ENCODE data around the gene GALNT5. TPM values are rescaled to one million over a fixed set of nuclear protein-coding genes. Genes with fewer than 3 reads are reported as not detected.
"Not testable (repeated sequence)": the region's sequence is repeated elsewhere in the genome, so short reads cannot be mapped to it uniquely, and the experiment has no call there.

Gene GALNT5
- polyA plus RNA-seq: not detected

DNA sequence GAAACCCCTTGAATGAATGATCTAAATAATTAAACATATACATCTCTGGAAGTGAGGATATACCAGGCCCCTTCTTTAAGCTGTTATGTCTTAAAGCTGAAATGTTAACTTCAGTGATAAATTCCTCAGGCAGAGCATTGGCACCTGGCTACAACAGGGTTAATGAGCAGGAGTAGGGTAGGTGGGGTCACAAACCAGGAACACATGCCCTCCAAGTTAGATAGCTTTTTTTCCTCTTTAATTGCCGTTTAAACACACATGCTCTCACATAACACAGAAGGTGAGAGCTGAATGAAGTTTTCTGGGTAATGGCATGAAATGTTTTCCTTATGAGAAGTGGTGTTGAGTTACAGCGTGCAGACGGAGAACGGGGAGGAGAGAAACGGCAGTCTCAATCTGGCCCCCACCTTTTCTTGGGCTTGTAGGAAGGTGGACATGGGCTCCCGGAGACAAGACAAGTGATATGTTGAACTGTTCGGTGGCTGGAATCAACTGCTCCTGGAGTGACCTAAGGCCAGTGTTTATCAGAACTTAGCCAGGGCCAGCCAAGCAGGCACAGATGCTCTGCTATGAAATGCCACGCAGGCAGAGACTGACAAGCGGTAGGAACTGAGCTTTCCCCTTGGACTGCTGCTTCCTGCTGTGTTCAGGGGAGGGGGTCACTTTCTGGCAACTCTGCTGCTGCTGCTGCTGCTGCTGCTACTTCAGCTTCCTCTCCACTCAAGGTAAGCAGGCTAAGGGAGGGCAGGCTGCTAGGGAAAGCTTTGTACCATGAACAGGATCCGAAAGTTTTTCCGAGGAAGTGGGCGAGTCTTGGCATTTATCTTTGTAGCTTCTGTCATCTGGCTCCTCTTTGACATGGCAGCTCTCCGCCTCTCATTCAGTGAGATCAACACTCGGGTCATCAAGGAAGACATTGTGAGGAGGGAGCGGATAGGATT lies at the start of gene GALNT5:
TSS of gene GALNT5 (plus strand) at position 394 of the 941 bp plus-strand sequence. CDS start at position 772, 378 bp downstream.
- peaks cover 0 to 7% (median 0%) of the 10 kb centered on the region in 3 donors for H3K27me3 Mint-ChIP-seq (ENCODE audit: low read depth in 3 of 3)
- H3K4me3 Mint-ChIP-seq: no peak within 1 kb of the TSS
- H3K27ac Mint-ChIP-seq: no peak within 1 kb of the TSS
- no peaks in the 10 kb centered on the region for H3K9me3 Mint-ChIP-seq
- H3K4me1 Mint-ChIP-seq: no peaks in the 10 kb centered on the region
- no peaks in the 10 kb centered on the region for H3K36me3 Mint-ChIP-seq
- no peak for DNase-seq

DNA sequence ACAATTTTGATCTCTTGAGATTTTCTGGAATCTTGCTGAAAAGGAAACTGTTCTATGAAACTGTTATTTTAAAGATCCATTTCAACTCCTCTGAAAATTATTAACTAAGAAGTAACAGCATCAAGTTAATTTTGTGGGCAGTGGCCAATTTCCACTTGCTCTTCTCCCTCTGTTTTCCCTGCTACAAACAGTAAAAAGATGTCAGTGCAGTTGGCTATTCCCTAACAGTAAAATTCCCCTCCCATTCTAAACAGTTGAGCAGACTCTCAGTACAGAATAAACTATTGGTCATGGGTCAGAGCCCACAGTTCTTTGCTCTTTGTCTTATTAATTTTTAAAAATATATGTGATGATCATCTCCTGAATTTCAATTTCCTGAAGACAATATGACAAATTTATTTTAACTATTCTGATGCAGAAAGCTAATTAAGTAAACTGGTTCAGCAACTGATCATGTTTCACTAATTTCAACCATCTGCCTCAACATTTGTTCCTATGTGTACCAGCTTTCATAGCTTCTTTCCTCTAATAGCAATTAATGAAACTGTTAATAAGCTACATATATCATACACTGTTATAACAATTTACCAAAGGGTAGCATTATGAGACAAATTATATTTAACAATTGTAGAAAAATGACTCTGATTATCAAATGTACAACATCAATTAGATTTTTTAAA lies 41.1 kb upstream of the GALNT5 start:
- H3K27me3 Mint-ChIP-seq (ENCODE audit: low read depth in 3 of 3): peaks cover 0 to 6% (median 0%) of the 10 kb centered on the region in 3 donors
- H3K27ac Mint-ChIP-seq: no peak overlapping the region
- H3K4me3 Mint-ChIP-seq: no peak overlapping the region
- peaks cover 0 to 2% (median 0%) of the 10 kb centered on the region in 6 donors for H3K9me3 Mint-ChIP-seq
- DNase-seq: no peak
- no peaks in the 10 kb centered on the region for H3K36me3 Mint-ChIP-seq
- H3K4me1 Mint-ChIP-seq: no peaks in the 10 kb centered on the region

DNA sequence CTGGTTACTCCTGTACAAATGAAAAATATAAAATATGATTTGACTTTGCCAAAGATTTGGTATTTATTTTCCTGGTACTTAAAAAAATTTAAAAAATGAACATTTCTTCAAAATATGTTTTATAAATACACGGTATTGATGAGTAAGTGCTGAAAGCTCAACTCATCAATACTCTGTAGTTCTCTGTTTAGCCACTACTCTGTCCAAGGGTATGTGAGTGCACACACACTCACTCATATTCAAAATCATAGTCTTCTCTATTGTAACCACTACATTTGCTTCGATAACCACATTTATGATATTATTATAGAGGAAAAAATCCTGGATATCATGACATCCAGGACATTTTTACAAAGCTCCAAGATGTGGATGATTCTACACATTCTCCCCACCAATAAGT lies 40.1 kb upstream of the GALNT5 start:
- H3K27ac Mint-ChIP-seq: no peak overlapping the region
- no peaks in the 10 kb centered on the region for H3K4me1 Mint-ChIP-seq
- DNase-seq: no peak
- no peaks in the 10 kb centered on the region for H3K36me3 Mint-ChIP-seq
- peaks cover 0 to 2% (median 0%) of the 10 kb centered on the region in 6 donors for H3K9me3 Mint-ChIP-seq
- peaks cover 0 to 3% (median 2%) of the 10 kb centered on the region in 3 donors for H3K27me3 Mint-ChIP-seq (ENCODE audit: low read depth in 3 of 3)
- no peak overlapping the region for H3K4me3 Mint-ChIP-seq

DNA sequence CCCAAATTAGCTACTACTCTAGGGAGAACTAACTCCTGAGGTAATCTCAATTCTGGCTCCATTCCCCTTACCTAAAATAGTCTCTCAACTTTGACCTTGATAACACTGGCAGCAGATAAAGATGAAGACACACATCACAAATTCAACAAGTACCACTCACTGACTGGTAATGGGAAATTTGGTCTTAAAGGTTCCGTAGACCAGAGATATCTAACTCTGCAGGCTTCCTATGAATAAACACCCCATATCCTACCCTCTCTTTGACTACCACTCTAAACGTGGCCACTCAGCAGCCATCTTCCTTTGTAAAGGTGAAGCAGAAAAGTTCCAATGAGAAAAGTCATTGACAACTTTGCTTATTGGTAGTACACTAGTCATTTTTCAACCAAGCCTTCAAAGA lies 38.6 kb upstream of the GALNT5 start:
- Mint-ChIP-seq H3K27ac (no peak overlapping the region), H3K4me3 (no peak overlapping the region), H3K36me3 (no peaks in the 10 kb centered on the region), H3K4me1 (no peaks in the 10 kb centered on the region), H3K27me3 (ENCODE audit: low read depth in 3 of 3) (peaks cover 0 to 2% (median 2%) of the 10 kb centered on the region in 3 donors), H3K9me3 (no peaks in the 10 kb centered on the region)
- DNase-seq: no peak

DNA sequence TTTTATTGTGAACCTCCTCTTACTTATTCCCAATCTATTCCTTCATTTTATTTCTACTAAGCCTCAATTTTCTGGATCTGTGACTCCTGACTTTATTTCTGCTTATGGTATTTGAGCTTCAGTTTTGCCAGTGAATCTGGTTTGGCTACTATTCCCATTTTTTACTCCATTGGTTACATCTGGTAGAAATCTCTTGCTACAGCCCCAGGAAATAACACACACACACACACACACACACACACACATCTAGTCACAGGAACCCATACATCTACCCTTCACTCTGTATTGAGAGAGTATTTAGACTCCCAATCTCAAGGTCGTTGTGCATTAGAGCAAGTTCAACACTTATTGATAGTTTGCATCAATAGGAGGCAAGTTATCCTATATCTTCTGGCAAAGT lies 37.0 kb upstream of the GALNT5 start:
- peaks cover 0 to 2% (median 0%) of the 10 kb centered on the region in 3 donors for H3K27me3 Mint-ChIP-seq (ENCODE audit: low read depth in 3 of 3)

GRCh38 chr2:157221394-157221988 lies 36.0 kb upstream of the GALNT5 start:
- peaks cover 0 to 2% (median 0%) of the 10 kb centered on the region in 3 donors for H3K27me3 Mint-ChIP-seq (ENCODE audit: low read depth in 3 of 3)
- H3K27ac Mint-ChIP-seq: no peak overlapping the region
- no peaks in the 10 kb centered on the region for H3K9me3 Mint-ChIP-seq
- H3K4me1 Mint-ChIP-seq: no peaks in the 10 kb centered on the region
- no peak for DNase-seq
- H3K36me3 Mint-ChIP-seq: no peaks in the 10 kb centered on the region
- no peak overlapping the region for H3K4me3 Mint-ChIP-seq

More for the DNA sequence above, 37.0 kb upstream of the GALNT5 start:
- Mint-ChIP-seq H3K36me3 (no peaks in the 10 kb centered on the region), H3K27ac (no peak overlapping the region), H3K9me3 (no peaks in the 10 kb centered on the region), H3K4me3 (no peak overlapping the region), H3K4me1 (no peaks in the 10 kb centered on the region)
- no peak for DNase-seq

DNA sequence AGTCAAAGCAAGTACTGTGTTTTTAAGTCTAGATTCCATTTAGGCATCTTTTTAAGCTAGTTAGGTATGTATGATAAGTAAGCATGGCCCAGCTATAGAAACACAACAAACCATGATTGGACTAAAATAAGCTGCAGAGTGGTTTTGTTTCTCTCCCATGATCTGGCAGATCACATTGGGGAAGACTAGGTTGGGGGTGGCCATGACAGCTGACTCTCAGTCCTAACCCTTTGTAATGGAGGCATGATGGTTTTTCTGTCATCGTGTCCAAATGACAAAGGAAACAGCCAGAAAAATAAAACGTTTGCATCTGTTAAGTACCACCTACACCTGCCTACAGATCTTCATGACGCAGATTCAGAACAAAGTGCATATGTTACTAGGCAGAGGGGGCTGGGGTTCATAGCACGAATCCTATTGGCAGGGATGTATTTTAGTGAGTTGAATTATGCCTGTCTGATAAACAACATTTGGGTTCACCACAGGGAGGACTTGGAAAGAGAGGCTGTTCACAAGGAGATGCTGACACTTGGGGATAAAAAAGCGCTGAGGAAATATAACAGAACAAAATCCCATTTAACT lies 33.8 kb upstream of the GALNT5 start:
- Mint-ChIP-seq H3K27me3 (ENCODE audit: low read depth in 3 of 3) (peaks cover 0 to 2% (median 0%) of the 10 kb centered on the region in 3 donors), H3K36me3 (no peaks in the 10 kb centered on the region), H3K9me3 (peaks cover 0 to 4% (median 0%) of the 10 kb centered on the region in 6 donors), H3K27ac (no peak overlapping the region), H3K4me1 (no peaks in the 10 kb centered on the region), H3K4me3 (no peak overlapping the region)
- no peak for DNase-seq

DNA sequence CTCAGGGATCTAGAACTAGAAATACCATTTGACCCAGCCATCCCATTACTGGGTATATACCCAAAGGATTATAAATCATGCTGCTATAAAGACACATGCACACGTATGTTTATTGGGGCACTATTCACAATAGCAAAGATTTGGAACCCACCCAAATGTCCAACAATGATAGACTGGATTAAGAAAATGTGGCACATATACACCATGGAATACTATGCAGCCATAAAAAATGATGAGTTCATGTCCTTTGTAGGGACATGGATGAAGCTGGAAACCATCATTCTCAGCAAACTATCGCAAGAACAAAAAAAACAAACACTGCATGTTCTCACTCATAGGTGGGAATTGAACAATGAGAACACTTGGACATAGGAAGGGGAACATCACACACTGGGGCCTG lies 33.1 kb upstream of the GALNT5 start:
- not testable (repeated sequence) for H3K27ac Mint-ChIP-seq; H3K27me3 Mint-ChIP-seq (ENCODE audit: low read depth in 3 of 3); H3K9me3 Mint-ChIP-seq; H3K36me3 Mint-ChIP-seq; DNase-seq; H3K4me1 Mint-ChIP-seq; H3K4me3 Mint-ChIP-seq

GRCh38 chr2:157227592-157227991 lies 29.9 kb upstream of the GALNT5 start:
- Mint-ChIP-seq H3K9me3 (peaks cover 0 to 11% (median 0%) of the 10 kb centered on the region in 6 donors), H3K27ac (no peak overlapping the region), H3K27me3 (ENCODE audit: low read depth in 3 of 3) (peaks cover 0 to 2% (median 0%) of the 10 kb centered on the region in 3 donors), H3K4me3 (no peak overlapping the region), H3K36me3 (no peaks in the 10 kb centered on the region), H3K4me1 (no peaks in the 10 kb centered on the region)
- no peak for DNase-seq

- H3K9me3 Mint-ChIP-seq: peaks cover 0 to 11% (median 3%) of the 10 kb centered on the region in 6 donors
- H3K27me3 Mint-ChIP-seq (ENCODE audit: low read depth in 3 of 3): peaks cover 0 to 5% (median 0%) of the 10 kb centered on the region in 3 donors
- H3K4me1 Mint-ChIP-seq: no peaks in the 10 kb centered on the region
- no peaks in the 10 kb centered on the region for H3K36me3 Mint-ChIP-seq
- H3K4me3 Mint-ChIP-seq: no peak overlapping the region
- DNase-seq: no peak
- H3K27ac Mint-ChIP-seq: no peak overlapping the region
These were observed 28.6 kb upstream of the GALNT5 start for GRCh38 chr2:157228946-157229345.

GRCh38 chr2:157229572-157229971 lies 27.9 kb upstream of the GALNT5 start:
- no peak for DNase-seq
- no peaks in the 10 kb centered on the region for H3K4me1 Mint-ChIP-seq
- H3K27ac Mint-ChIP-seq: no peak overlapping the region
- H3K4me3 Mint-ChIP-seq: no peak overlapping the region
- peaks cover 0 to 7% (median 0%) of the 10 kb centered on the region in 3 donors for H3K27me3 Mint-ChIP-seq (ENCODE audit: low read depth in 3 of 3)
- no peaks in the 10 kb centered on the region for H3K36me3 Mint-ChIP-seq
- H3K9me3 Mint-ChIP-seq: peaks cover 0 to 11% (median 3%) of the 10 kb centered on the region in 6 donors

DNA sequence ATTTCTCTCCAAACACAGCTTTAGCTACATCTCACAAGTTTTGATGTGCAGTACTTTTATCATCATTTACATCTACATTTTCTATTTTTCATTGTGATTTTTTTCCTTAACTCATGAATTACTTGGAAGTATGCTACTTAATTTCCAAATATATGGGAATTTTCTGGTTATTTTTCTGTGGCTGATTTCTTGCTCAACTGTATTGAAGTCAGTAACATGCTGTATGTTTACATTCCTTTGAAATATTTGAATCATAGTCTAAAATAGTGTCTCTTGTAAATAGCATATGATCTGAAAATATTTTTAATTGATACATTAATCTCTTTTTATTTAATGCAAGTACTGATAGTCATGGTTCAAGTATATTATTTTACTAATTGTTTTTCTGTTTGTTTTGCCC lies 26.0 kb upstream of the GALNT5 start:
- Mint-ChIP-seq H3K27ac (no peak overlapping the region), H3K36me3 (no peaks in the 10 kb centered on the region), H3K4me1 (no peaks in the 10 kb centered on the region)

DNA sequence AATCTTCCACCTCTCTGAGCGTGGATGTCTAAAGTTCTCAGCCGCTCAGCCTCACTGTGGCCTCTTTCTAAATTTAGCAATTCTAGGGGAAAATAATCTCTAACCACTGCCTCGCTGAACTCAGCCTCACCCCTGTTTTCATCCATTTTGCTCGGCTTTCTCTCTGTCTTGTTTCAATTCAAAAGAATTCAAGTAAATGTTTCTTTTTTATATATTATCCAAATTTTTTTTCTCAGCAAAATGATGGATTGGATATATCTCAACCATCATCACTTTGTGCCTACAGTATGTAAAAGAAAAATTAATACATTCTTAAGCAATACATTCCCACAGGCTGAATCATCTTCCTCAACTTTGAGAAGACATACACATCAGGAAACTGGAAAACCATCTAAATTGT lies 24.0 kb upstream of the GALNT5 start:
- H3K27me3 Mint-ChIP-seq (ENCODE audit: low read depth in 3 of 3): peaks cover 0 to 7% (median 0%) of the 10 kb centered on the region in 3 donors
- H3K4me3 Mint-ChIP-seq: no peak overlapping the region
- no peak overlapping the region for H3K27ac Mint-ChIP-seq
- no peak for DNase-seq
- H3K9me3 Mint-ChIP-seq: peaks cover 0 to 9% (median 3%) of the 10 kb centered on the region in 6 donors
- H3K36me3 Mint-ChIP-seq: no peaks in the 10 kb centered on the region
- H3K4me1 Mint-ChIP-seq: no peaks in the 10 kb centered on the region

More for the DNA sequence above, 26.0 kb upstream of the GALNT5 start:
- H3K9me3 Mint-ChIP-seq: peaks cover 0 to 11% (median 3%) of the 10 kb centered on the region in 6 donors
- DNase-seq: no peak
- peaks cover 0 to 7% (median 0%) of the 10 kb centered on the region in 3 donors for H3K27me3 Mint-ChIP-seq (ENCODE audit: low read depth in 3 of 3)
- H3K4me3 Mint-ChIP-seq: no peak overlapping the region
